IMR-90 (cell line): Measurements from ENCODE around the gene ARHGEF16. TPM values are rescaled to one million over a fixed set of nuclear protein-coding genes. Genes with fewer than 3 reads are reported as not detected.

Experiments
- ATAC-seq: fragments of 200-7000 bp; cut with Tn5 transposase; 2 replicates; pipeline ENCODE4 v1.9.1; 2020; ENCODE audit warnings: low read depth, mild to moderate bottlenecking, moderate library complexity
- BruUV-seq: library from RNA; stranded (reverse); fragments of 400-500 nt; replicated peaks from 2 replicates; lab custom pipeline; 2021; lab: Mats Ljungman, UMichigan
- CTCF ChIA-PET: fragments of 300-600 bp; formaldehyde crosslinking; extraction: SDS; loops from one replicate; lab custom pipeline; 2021; ENCODE audit warnings: antibody characterized with exemption; lab: Yijun Ruan, JAX
- POLR2A ChIA-PET: fragments of 300-600 bp; sonication (Branson Sonifier 250); formaldehyde crosslinking; loops from one replicate; lab custom pipeline; 2022; ENCODE audit warnings: antibody characterized with exemption; ENCODE audit not compliant: unreplicated experiment; lab: Charles Lee
- DNase-seq: peaks from one replicate; pipeline ENCODE4 v3.0.0; 2013
- H2AFZ ChIP-seq: replicated peaks from 2 replicates; pipeline ENCODE3; 2013; ENCODE audit warnings: low read length, mild to moderate bottlenecking; ENCODE audit not compliant: poor library complexity
- H2AK5ac ChIP-seq: 2 replicates; pipeline ENCODE4 v1.6.1; 2013; ENCODE audit warnings: low read depth, low read length, inconsistent platforms
- H2AK9ac ChIP-seq: replicated peaks from 2 replicates; pipeline ENCODE3; 2013; ENCODE audit warnings: mild to moderate bottlenecking, low read depth, low read length, moderate library complexity; ENCODE audit not compliant: poor library complexity
- H2BK120ac ChIP-seq: 2 replicates; pipeline ENCODE4 v1.6.1; 2013; ENCODE audit warnings: low read depth, low read length, inconsistent platforms
- H2BK15ac ChIP-seq: 3 replicates; pipeline ENCODE4 v1.6.1; 2013; ENCODE audit warnings: low read depth, low read length, inconsistent platforms
- H2BK20ac ChIP-seq: 2 replicates; pipeline ENCODE4 v1.6.1; 2013; ENCODE audit warnings: low read depth, mild to moderate bottlenecking, inconsistent platforms, low read length, moderate library complexity
- H2BK5ac ChIP-seq: 2 replicates; pipeline ENCODE4 v1.6.1; 2013; ENCODE audit warnings: mild to moderate bottlenecking, low read depth, low read length, inconsistent platforms; ENCODE audit not compliant: poor library complexity, severe bottlenecking
- H3K14ac ChIP-seq: replicated peaks from 2 replicates; pipeline ENCODE4 v1.6.1; 2013; ENCODE audit warnings: low read depth, low read length, inconsistent platforms
- H3K18ac ChIP-seq: 2 replicates; pipeline ENCODE4 v1.6.1; 2013; ENCODE audit warnings: low read depth, low read length, control low read depth
- H3K23ac ChIP-seq: 2 replicates; pipeline ENCODE4 v1.6.1; 2013; ENCODE audit warnings: low read depth, low read length, inconsistent platforms
- H3K27ac ChIP-seq: 2 replicates; pipeline ENCODE4 v1.5.1; 2013; ENCODE audit warnings: mild to moderate bottlenecking, control low read depth, low read length; ENCODE audit not compliant: insufficient read depth
- H3K27me3 ChIP-seq: 2 replicates; pipeline ENCODE4 v1.6.1; 2013; ENCODE audit warnings: low read length; ENCODE audit not compliant: control insufficient read depth, insufficient read depth
- H3K36me3 ChIP-seq: 2 replicates; pipeline ENCODE4 v1.6.1; 2013; ENCODE audit warnings: low read length, mixed read lengths; ENCODE audit not compliant: control insufficient read depth, insufficient read depth
- H3K4ac ChIP-seq: 2 replicates; pipeline ENCODE4 v1.6.1; 2013; ENCODE audit warnings: low read depth, low read length, inconsistent platforms
- H3K4me1 ChIP-seq: 2 replicates; pipeline ENCODE4 v1.6.1; 2013; ENCODE audit warnings: low read length, mixed read lengths; ENCODE audit not compliant: control insufficient read depth, insufficient read depth
- H3K4me2 ChIP-seq: 2 replicates; pipeline ENCODE4 v1.6.1; 2013; ENCODE audit warnings: low read depth, mild to moderate bottlenecking, control low read depth, low read length, moderate library complexity
- H3K4me3 ChIP-seq: 2 replicates; pipeline ENCODE4 v1.5.1; 2013; ENCODE audit warnings: low read depth, mild to moderate bottlenecking, control low read depth, low read length, moderate library complexity; ENCODE audit not compliant: insufficient read depth
- H3K56ac ChIP-seq: 2 replicates; pipeline ENCODE4 v1.6.1; 2013; ENCODE audit warnings: low read length, inconsistent platforms; ENCODE audit not compliant: insufficient read depth; ENCODE audit errors: extremely low read depth
- H3K79me1 ChIP-seq, 2 experiments: 2 replicates each; pipeline ENCODE4 v1.6.1; 2013; ENCODE audit warnings: low read length in 2 of 2, inconsistent platforms in 1 of 2, low read depth in 1 of 2
- H3K9ac ChIP-seq: 2 replicates; pipeline ENCODE4 v1.6.1; 2013; ENCODE audit warnings: low read depth, low read length, control low read depth
- H3K9me1 ChIP-seq: 2 replicates; pipeline ENCODE4 v1.6.1; 2013; ENCODE audit warnings: low read length, inconsistent platforms; ENCODE audit not compliant: insufficient read depth
- H3K9me3 ChIP-seq: 2 replicates; pipeline ENCODE4 v1.6.1; 2013; ENCODE audit warnings: low read length; ENCODE audit not compliant: control insufficient read depth, insufficient read depth
- H4K20me1 ChIP-seq: 2 replicates; pipeline ENCODE4 v1.6.1; 2013; ENCODE audit warnings: low read length, inconsistent platforms; ENCODE audit not compliant: insufficient read depth
- H4K5ac ChIP-seq: 2 replicates; pipeline ENCODE4 v1.6.1; 2013; ENCODE audit warnings: mild to moderate bottlenecking, low read depth, low read length, control low read depth
- H4K8ac ChIP-seq, 2 experiments: 2 replicates each; pipeline ENCODE4 v1.6.1; 2013; ENCODE audit warnings: low read depth in 2 of 2, low read length in 2 of 2, control low read depth in 1 of 2, inconsistent platforms in 1 of 2
- H4K91ac ChIP-seq: 2 replicates; pipeline ENCODE4 v1.6.1; 2013; ENCODE audit warnings: low read depth, low read length, inconsistent platforms; ENCODE audit not compliant: insufficient read depth
- CEBPB ChIP-seq: IDR thresholded peaks from 2 replicates; pipeline ENCODE4 v1.6.1; 2012; ENCODE audit warnings: low read depth, low read length, improper control_type of control experiment
- CHD1 ChIP-seq: IDR thresholded peaks from 2 replicates; pipeline ENCODE4 v1.6.1; 2012; ENCODE audit warnings: low read depth, low read length, improper control_type of control experiment
- CTCF ChIP-seq: conservative IDR thresholded peaks from 2 replicates; pipeline ENCODE4 v1.5.1; 2012; ENCODE audit warnings: mild to moderate bottlenecking, low read depth, low read length, improper control_type of control experiment
- ELK1 ChIP-seq: fragments of 150-350 bp; IDR thresholded peaks from 2 replicates; pipeline ENCODE4 v1.6.1; 2016; ENCODE audit warnings: low read depth, mild to moderate bottlenecking, low read length, moderate library complexity, borderline replicate concordance
- FOS ChIP-seq: fragments of 150-350 bp; IDR thresholded peaks from 2 replicates; pipeline ENCODE4 v1.6.1; 2016; ENCODE audit warnings: low read depth, low read length
- MAFK ChIP-seq: IDR thresholded peaks from 2 replicates; pipeline ENCODE4 v1.6.1; 2012; ENCODE audit warnings: low read depth, low read length, improper control_type of control experiment
- MAZ ChIP-seq: IDR thresholded peaks from 2 replicates; pipeline ENCODE4 v1.6.1; 2012; ENCODE audit warnings: low read depth, mild to moderate bottlenecking, low read length, improper control_type of control experiment, moderate library complexity, borderline replicate concordance
- MXI1 ChIP-seq: IDR thresholded peaks from 2 replicates; pipeline ENCODE4 v1.6.1; 2012; ENCODE audit warnings: low read depth, mild to moderate bottlenecking, low read length, moderate library complexity, borderline replicate concordance
- NFE2L2 ChIP-seq: fragments of 150-350 bp; IDR thresholded peaks from 2 replicates; pipeline ENCODE4 v1.6.1; 2016; ENCODE audit warnings: low read depth, mild to moderate bottlenecking, low read length
- RAD21 ChIP-seq: IDR thresholded peaks from 2 replicates; pipeline ENCODE4 v1.6.1; 2012; ENCODE audit warnings: low read length, improper control_type of control experiment
- RCOR1 ChIP-seq: IDR thresholded peaks from 2 replicates; pipeline ENCODE4 v1.6.1; 2012; ENCODE audit warnings: mild to moderate bottlenecking, low read length, improper control_type of control experiment; ENCODE audit not compliant: insufficient replicate concordance
- RFX5 ChIP-seq: IDR thresholded peaks from 2 replicates; pipeline ENCODE4 v1.8.0; 2012; ENCODE audit warnings: low read depth, mild to moderate bottlenecking, low read length, moderate library complexity
- WGBS, 2 experiments: methylation state at CpG; one replicate each; pipeline versions ENCODE4 v1.1.5 to v1.1.7; 2013; ENCODE audit warnings: missing lambda C conversion rate in 2 of 2; ENCODE audit not compliant: insufficient read length in 1 of 2; ENCODE audit errors: extremely low coverage in 2 of 2; 5-methylcytosine and 5-hydroxymethylcytosine counted together
- dilution Hi-C: fragments of 300-500 bp; cut with HindIII; formaldehyde crosslinking; loops from one replicate; pipeline ENCODE4 v1.14.3; 2018; ENCODE audit warnings: low sequenced_read_pairs; ENCODE audit not compliant: unreplicated experiment
- in situ Hi-C: fragments of 300-500 bp; cut with MboI; formaldehyde crosslinking; loops from 3 replicates; pipeline ENCODE4 v1.14.3; 2019; ENCODE audit warnings: low sequenced_read_pairs, inconsistent platforms, mixed read lengths
- intact Hi-C: fragments of 100-400 bp; cut with micrococcal nuclease; formaldehyde crosslinking; loops from 2 replicates; pipeline ENCODE4 v1.10.0; 2022
- polyA plus RNA-seq, 3 experiments: library from polyadenylated mRNA; depleted of rRNA; stranded (reverse); fragments of >200 nt; gene quantifications; 2 replicates each; pipeline ENCODE4 v1.2.3, GENCODE V29; 2012; ENCODE audit warnings: low replicate concordance in 1 of 3
- total RNA-seq: library from RNA; depleted of rRNA; stranded (reverse); fragments of >200 nt; gene quantifications from 2 replicates; pipeline ENCODE4 v1.2.3, GENCODE V29; 2012

Gene ARHGEF16
- total and polyA plus RNA-seq, 2 of the 4 experiments (the other 2 are of a cell fraction): 0.18 to 0.39 TPM

- TF ChIP-seq FOS: no peak
Measured at GRCh38 chr1:3454811-3455618, 550 bp downstream of the ARHGEF16 start (continued).

GRCh38 chr1:3455670-3456448 is 1.4 kb downstream of the ARHGEF16 start:
- H2AK5ac ChIP-seq: no peak overlapping the region
- no peak overlapping the region for H3K14ac ChIP-seq
- no peaks in the 10 kb centered on the region for H3K9me1 ChIP-seq
- CTCF ChIA-PET: no interaction called here
- dilution Hi-C loops: no loop called here
- WGBS, 2 experiments: 93% methylated on average over 3 of the region's 18 CpGs; no CpG with 5 or more reads in 1 of the 2 experiments
- H3K9ac ChIP-seq: no peak overlapping the region
- H3K79me1 ChIP-seq: no peaks in the 10 kb centered on the region
- H3K23ac ChIP-seq: no peak overlapping the region
- intact Hi-C loops: no loop called here
- no peak overlapping the region for H2BK20ac ChIP-seq
- H3K4me3 ChIP-seq: no peak overlapping the region
- H4K5ac ChIP-seq: no peak overlapping the region
- H3K27me3 ChIP-seq: peaks cover 33% of the 10 kb centered on the region
- no peak overlapping the region for H2BK15ac ChIP-seq
- no peaks in the 10 kb centered on the region; the same call in 1 of the 2 replicates for H3K4me1 ChIP-seq
- no peak overlapping the region for H4K8ac ChIP-seq
- H2AK9ac ChIP-seq: no peak overlapping the region
- POLR2A ChIA-PET: no interaction called here
- no peak overlapping the region for H3K4me2 ChIP-seq
- in situ Hi-C loops: no loop called here
- H2BK5ac ChIP-seq: no peak overlapping the region
- H3K9me3 ChIP-seq: no peaks in the 10 kb centered on the region
- no peak overlapping the region for H2BK120ac ChIP-seq
- H3K18ac ChIP-seq: no peak overlapping the region
- H3K36me3 ChIP-seq: no peaks in the 10 kb centered on the region
- DNase-seq (no peak), ATAC-seq (no peak)
- no peak overlapping the region for H3K27ac ChIP-seq
- H4K91ac ChIP-seq: no peak overlapping the region
- BruUV-seq: no TSS peak
- H4K20me1 ChIP-seq: 0 out of 2 replicates have a peak, but pooled peaks cover 2% of the 10 kb centered on the region
- no peak overlapping the region for H2AFZ ChIP-seq
- no peak overlapping the region for H3K56ac ChIP-seq
- no peak overlapping the region for H3K4ac ChIP-seq
- no peak for TF ChIP-seq CHD1
- TF ChIP-seq RFX5: no peak
- no peak for TF ChIP-seq NFE2L2
- TF ChIP-seq RCOR1: no peak
- TF ChIP-seq MAFK: no peak
- no peak for TF ChIP-seq CTCF
- no peak for TF ChIP-seq CEBPB
- TF ChIP-seq FOS: no peak
- TF ChIP-seq MXI1: no peak
- TF ChIP-seq RAD21: no peak
- TF ChIP-seq MAZ: no peak
- no peak for TF ChIP-seq ELK1
